Esophagus squamous epithelium (tissue), 5 donors: ENCODE data around the gene CAMKMT. TPM values are rescaled to one million over a fixed set of nuclear protein-coding genes. Genes with fewer than 3 reads are reported as not detected.

ENCODE experiments used
- DNase-seq: peaks from one replicate; lab custom pipeline; 2025; lab: John Stamatoyannopoulos, UW
- H3K27ac ChIP-seq, 4 donors: fragments of 200-600 bp; sonication (generic); one replicate each; pipeline ENCODE4 v1.5.1; 2016 to 2019; ENCODE audit warnings: mild to moderate bottlenecking in 1 of 4
- H3K27me3 ChIP-seq, 4 donors: fragments of 200-600 bp; sonication (generic); 1 replicate in 3 of 4; 2 replicates in 1 of 4; pipeline versions ENCODE4 v1.5.1 to v1.6.0; 2017 to 2021; ENCODE audit warnings: antibody characterized with exemption in 1 of 4
- H3K36me3 ChIP-seq, 3 donors: fragments of 200-600 bp; sonication (generic); one replicate each; pipeline ENCODE4 v1.5.1; 2016 to 2019
- H3K4me1 ChIP-seq, 3 donors: fragments of 200-600 bp; sonication (generic); one replicate each; pipeline ENCODE4 v1.5.1; 2017 to 2019
- H3K4me3 ChIP-seq, 4 donors: fragments of 200-600 bp; sonication (generic); 1 replicate in 3 of 4; 2 replicates in 1 of 4; pipeline ENCODE4 v1.5.1; 2016 to 2019; ENCODE audit warnings: mild to moderate bottlenecking in 2 of 4, moderate library complexity in 1 of 4
- H3K9me3 ChIP-seq, 3 donors: fragments of 200-600 bp; sonication (generic); one replicate each; pipeline ENCODE4 v1.5.1; 2016 to 2019
- POLR2A ChIP-seq, 4 donors: fragments of 450-650 bp; IDR thresholded peaks; one replicate each; pipeline ENCODE4 v1.6.1; 2017; ENCODE audit warnings: antibody characterized with exemption in 4 of 4, mild to moderate bottlenecking in 4 of 4, moderate library complexity in 3 of 4
- WGBS, 2 donors: methylation state at CpG; one replicate each; pipeline ENCODE4 v1.1.5; 2018; 5-methylcytosine and 5-hydroxymethylcytosine counted together
- intact Hi-C: fragments of 100-400 bp; cut with DNase I; formaldehyde crosslinking; loops from one replicate; pipeline ENCODE4 v1.15.0; 2022
- total RNA-seq, 4 donors: library from RNA; depleted of rRNA; stranded (reverse); fragments of >200 nt; gene quantifications; one replicate each; pipeline ENCODE4 v1.1.0, GENCODE V29; 2016
- TF ChIP-seq, protein P1 (sequence below), 6 experiments: fragments of 450-650 bp in 4 of 6; fragments of 200-600 bp in 2 of 6; sonication (generic) in 2 of 6; IDR thresholded peaks; one replicate each; pipeline ENCODE4 v1.5.1; 2016 to 2019; ENCODE audit warnings: antibody characterized with exemption in 6 of 6, mild to moderate bottlenecking in 4 of 6, moderate library complexity in 4 of 6
- donor health status: DM: yes; HTN: yes; CAD: no.

CAMKMT gene
- total RNA-seq, 4 donors from 2014 or later: 5.7 to 14.4 (median 10.6) TPM

DNA sequence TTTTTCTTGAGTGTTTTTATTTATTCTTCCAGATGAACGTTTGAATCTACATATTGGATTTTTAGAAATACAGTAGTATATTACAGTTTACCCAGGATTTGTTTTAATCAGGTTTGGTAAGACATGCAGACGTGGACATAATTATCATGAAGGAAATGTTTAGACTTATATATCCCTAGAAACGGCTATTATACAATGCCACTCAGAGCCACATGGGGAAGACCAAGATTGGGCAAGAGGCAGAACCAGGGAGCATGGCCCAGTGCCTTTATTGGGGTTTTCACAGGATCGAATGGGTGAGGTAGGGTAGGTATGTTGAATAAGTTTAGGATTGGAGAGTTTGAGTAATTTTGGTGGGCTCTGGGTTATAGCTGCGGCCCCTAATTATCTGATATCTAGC lies 212.2 kb downstream of the CAMKMT start:
- intact Hi-C loops: no loop called here
- Histone ChIP-seq H3K9me3 (no peaks in the 10 kb centered on the region), H3K27me3 (no peaks in the 10 kb centered on the region), H3K27ac (no peak overlapping the region), H3K36me3 (no peaks in the 10 kb centered on the region), H3K4me3 (no peak overlapping the region), H3K4me1 (peaks cover 0 to 25% (median 3%) of the 10 kb centered on the region in 3 donors)
- TF ChIP-seq POLR2A (IDR thresholded peaks at IDR 0.05): no peak
- TF ChIP-seq, protein P1, sequence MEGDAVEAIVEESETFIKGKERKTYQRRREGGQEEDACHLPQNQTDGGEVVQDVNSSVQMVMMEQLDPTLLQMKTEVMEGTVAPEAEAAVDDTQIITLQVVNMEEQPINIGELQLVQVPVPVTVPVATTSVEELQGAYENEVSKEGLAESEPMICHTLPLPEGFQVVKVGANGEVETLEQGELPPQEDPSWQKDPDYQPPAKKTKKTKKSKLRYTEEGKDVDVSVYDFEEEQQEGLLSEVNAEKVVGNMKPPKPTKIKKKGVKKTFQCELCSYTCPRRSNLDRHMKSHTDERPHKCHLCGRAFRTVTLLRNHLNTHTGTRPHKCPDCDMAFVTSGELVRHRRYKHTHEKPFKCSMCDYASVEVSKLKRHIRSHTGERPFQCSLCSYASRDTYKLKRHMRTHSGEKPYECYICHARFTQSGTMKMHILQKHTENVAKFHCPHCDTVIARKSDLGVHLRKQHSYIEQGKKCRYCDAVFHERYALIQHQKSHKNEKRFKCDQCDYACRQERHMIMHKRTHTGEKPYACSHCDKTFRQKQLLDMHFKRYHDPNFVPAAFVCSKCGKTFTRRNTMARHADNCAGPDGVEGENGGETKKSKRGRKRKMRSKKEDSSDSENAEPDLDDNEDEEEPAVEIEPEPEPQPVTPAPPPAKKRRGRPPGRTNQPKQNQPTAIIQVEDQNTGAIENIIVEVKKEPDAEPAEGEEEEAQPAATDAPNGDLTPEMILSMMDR (IDR thresholded peaks at IDR 0.05): no peak
- no peak for DNase-seq
- WGBS, 2 donors: 74 to 83% methylated on average over 5 of the region's 5 CpGs

DNA sequence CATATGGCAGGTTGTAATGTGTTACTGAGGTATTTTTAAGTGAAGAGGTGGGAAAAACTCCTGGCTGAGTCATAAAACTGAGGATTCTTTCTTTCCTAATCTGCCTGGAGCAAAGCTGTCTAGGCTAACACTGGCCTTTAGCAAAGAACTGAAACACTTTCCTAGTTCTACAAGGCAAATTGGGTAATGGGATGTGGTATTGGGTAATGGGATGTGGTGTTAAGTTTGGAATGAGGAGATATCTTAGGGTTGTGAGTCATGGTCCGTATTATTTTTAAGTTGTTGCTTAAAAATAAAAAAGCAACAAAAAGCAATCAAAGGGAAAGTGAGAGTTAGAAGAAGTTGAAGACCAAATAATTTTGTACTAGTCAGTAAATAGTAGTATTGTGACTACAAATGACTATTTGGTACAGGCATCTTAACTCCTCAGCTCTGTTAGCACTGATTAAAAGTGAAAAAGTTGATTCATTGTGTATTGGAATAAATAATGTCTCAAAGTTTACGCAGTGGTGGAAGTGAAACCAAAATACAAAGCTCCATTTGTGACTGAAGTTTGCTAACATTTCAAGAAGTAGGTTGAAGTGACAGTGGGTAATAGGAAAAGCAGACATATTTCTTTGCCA lies 216.8 kb downstream of the CAMKMT start:
- no peaks in the 10 kb centered on the region for H3K27me3 ChIP-seq
- 25 to 27% methylated on average over 2 of the region's 2 CpGs for WGBS, 2 donors
- peaks cover 0 to 15% (median 3%) of the 10 kb centered on the region in 3 donors for H3K4me1 ChIP-seq
- H3K36me3 ChIP-seq: no peaks in the 10 kb centered on the region
- DNase-seq: no peak
- no peaks in the 10 kb centered on the region for H3K9me3 ChIP-seq
- H3K4me3 ChIP-seq: peak overlapping the region in 1 of 4 donors; percentile 22
- TF ChIP-seq POLR2A (IDR thresholded peaks at IDR 0.05): no peak
- TF ChIP-seq, protein P1 (IDR thresholded peaks at IDR 0.05): no peak
- intact Hi-C loops: no loop called here
- peak overlapping the region in 2 of 4 donors; percentile 19 to 42 for H3K27ac ChIP-seq

DNA sequence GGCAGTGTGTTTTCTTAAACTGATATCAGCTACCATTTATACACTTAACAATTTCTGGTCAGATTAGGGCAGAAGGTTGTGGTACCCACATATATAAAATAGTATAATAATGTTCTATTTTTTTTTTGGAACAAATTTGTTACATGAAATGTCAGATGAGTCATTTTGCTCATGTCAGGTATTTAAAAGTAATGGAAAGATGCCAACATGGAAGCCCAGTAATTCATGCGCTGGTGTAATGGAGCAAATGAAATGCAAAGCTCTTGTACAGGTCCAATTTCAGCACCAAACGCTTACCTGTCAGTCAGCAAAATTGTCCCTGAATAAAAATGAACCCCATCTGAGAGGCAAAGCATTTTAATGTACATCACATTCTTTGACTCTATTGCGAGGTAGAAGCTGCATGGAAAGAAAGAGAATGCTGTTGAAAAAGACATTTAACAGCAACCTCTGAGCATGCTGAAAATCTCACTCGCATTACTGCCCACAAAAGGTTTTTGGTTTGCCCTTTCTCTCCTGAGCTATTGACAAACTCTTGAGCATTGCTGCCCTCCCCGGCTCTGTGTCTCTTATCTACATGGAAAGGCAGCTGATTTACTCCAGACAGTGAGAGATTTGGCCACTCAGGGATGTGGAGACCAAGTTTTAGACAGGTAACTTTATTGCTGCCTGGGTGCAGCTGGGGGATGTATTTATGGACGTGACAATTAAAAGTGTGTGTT lies 217.5 kb downstream of the CAMKMT start:
- DNase-seq: no peak
- intact Hi-C loops: no loop called here
- Histone ChIP-seq H3K9me3 (no peaks in the 10 kb centered on the region), H3K4me1 (peaks cover 0 to 15% (median 3%) of the 10 kb centered on the region in 3 donors), H3K27ac (peak overlapping the region in 2 of 4 donors; percentile 19 to 42), H3K36me3 (no peaks in the 10 kb centered on the region), H3K4me3 (no peak overlapping the region), H3K27me3 (no peaks in the 10 kb centered on the region)
- 63 to 64% methylated on average over 6 of the region's 6 CpGs for WGBS, 2 donors
- TF ChIP-seq, protein P1 (IDR thresholded peaks at IDR 0.05): no peak
- TF ChIP-seq POLR2A (IDR thresholded peaks at IDR 0.05): no peak

DNA sequence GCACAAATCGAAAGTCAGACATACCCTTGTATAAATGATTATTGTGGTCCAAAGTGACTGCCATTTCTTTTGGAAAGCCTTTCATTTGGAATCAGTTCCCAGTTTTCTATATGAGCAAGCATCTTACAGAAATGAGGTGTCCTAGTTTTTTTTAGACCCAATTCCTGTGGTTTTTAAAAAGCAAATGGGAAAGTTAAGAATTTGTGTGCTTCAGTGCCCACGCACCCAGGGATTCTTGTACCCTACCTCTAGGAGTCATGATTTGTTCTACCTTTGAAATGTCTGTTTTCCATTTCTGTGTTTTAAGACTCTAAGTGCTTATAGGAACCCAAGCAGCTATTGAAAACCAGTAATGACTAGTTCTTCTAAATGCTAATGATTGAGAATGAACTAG lies 218.1 kb downstream of the CAMKMT start:
- intact Hi-C loops: no loop called here
- H3K36me3 ChIP-seq: no peaks in the 10 kb centered on the region
- peaks cover 0 to 15% (median 3%) of the 10 kb centered on the region in 3 donors for H3K4me1 ChIP-seq
- TF ChIP-seq, protein P1 (IDR thresholded peaks at IDR 0.05): no peak
- TF ChIP-seq POLR2A (IDR thresholded peaks at IDR 0.05): no peak
- 75 to 87% methylated on average over 2 of the region's 2 CpGs for WGBS, 2 donors
- no peak overlapping the region for H3K4me3 ChIP-seq
- H3K27me3 ChIP-seq: no peaks in the 10 kb centered on the region
- H3K9me3 ChIP-seq: no peaks in the 10 kb centered on the region
- no peak for DNase-seq
- H3K27ac ChIP-seq: no peak overlapping the region

DNA sequence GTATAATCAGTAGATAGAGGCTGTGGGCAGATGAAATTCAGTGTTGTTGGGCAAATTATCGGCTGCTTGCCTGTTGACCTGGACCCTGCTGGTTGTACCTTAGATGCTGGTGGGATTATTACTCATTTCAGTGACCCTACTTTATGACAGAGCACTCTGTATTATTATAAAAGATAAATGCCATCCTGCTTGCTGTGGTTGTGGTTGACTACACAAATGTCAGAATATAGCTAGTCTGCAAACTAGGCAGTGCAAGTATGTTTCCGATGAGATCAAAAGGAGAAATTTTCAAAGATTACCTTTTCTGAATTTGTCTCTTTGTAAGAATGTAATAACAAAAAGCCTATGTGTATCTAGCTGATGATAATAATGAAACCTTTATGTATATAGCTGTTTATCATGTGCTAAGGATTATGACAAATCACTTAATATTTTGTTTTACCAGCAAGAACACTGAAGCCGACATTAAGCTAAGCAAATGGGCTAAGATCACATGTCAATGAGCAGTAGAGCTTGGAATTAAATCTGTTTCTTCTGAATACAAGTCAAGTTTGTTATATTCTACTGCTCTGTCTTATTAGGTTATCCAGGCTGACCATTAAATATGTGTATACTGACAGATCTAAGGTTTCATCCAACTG lies 219.2 kb downstream of the CAMKMT start:
- intact Hi-C loops: no loop called here

More for the DNA sequence above, 219.2 kb downstream of the CAMKMT start:
- H3K4me3 ChIP-seq: no peak overlapping the region
- no peaks in the 10 kb centered on the region for H3K36me3 ChIP-seq
- H3K27ac ChIP-seq: no peak overlapping the region
- peaks cover 0 to 15% (median 3%) of the 10 kb centered on the region in 3 donors for H3K4me1 ChIP-seq
- H3K9me3 ChIP-seq: no peaks in the 10 kb centered on the region
- 71 to 88% methylated on average over 3 of the region's 3 CpGs for WGBS, 2 donors
- no peak for TF ChIP-seq POLR2A (IDR thresholded peaks at IDR 0.05)
- TF ChIP-seq, protein P1 (IDR thresholded peaks at IDR 0.05): no peak
- DNase-seq: no peak
- no peaks in the 10 kb centered on the region for H3K27me3 ChIP-seq
